Breast epithelium (tissue), 3 donors: ENCODE results near the gene KLHL40.

Source experiments
- POLR2A ChIP-seq: fragments of 450-650 bp; IDR thresholded peaks from one replicate; pipeline ENCODE4 v1.6.1; 2016; ENCODE audit warnings: antibody characterized with exemption, mild to moderate bottlenecking, moderate library complexity
- TF ChIP-seq, protein P1 (sequence below), 3 donors: fragments of 450-650 bp; IDR thresholded peaks; one replicate each; pipeline ENCODE4 v1.5.1; 2016 to 2017; ENCODE audit warnings: antibody characterized with exemption in 3 of 3, mild to moderate bottlenecking in 3 of 3, moderate library complexity in 3 of 3

DNA sequence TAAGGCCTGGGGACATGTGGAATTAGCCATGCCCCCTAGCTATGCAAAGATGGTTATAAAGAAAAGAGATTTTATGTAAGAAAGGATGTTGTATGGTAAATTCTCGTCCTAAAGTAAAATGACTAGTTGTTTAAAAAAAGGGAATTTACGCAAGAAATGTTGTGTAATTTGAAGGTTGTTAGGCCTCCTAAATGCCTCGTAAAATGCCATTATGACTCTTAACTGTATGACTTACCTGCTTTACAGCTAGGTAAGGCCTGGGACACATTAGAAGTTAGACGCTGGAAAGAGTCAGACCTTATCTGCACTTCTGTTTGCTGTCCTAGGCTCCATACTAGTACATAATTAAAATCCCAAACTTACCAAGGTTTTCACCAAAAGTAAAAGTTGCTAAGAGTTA lies 34.8 kb downstream of the KLHL40 start:
- TF ChIP-seq, protein P1, sequence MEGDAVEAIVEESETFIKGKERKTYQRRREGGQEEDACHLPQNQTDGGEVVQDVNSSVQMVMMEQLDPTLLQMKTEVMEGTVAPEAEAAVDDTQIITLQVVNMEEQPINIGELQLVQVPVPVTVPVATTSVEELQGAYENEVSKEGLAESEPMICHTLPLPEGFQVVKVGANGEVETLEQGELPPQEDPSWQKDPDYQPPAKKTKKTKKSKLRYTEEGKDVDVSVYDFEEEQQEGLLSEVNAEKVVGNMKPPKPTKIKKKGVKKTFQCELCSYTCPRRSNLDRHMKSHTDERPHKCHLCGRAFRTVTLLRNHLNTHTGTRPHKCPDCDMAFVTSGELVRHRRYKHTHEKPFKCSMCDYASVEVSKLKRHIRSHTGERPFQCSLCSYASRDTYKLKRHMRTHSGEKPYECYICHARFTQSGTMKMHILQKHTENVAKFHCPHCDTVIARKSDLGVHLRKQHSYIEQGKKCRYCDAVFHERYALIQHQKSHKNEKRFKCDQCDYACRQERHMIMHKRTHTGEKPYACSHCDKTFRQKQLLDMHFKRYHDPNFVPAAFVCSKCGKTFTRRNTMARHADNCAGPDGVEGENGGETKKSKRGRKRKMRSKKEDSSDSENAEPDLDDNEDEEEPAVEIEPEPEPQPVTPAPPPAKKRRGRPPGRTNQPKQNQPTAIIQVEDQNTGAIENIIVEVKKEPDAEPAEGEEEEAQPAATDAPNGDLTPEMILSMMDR (IDR thresholded peaks at IDR 0.05): no peak
- TF ChIP-seq POLR2A: no peak
